Activated T-cell treated with anti-CD3 and anti-CD28 coated beads, Interleukin-2, amount 50 U/mL, for 4 hours (primary cell): ENCODE results near the gene ANAPC2. TPM values are rescaled to one million over a fixed set of nuclear protein-coding genes. Genes with fewer than 3 reads are reported as not detected.

ENCODE experiments used
- ATAC-seq, 2 donors: fragments of 200-7000 bp; cut with Tn5 transposase; one replicate each; pipeline ENCODE4 v1.10.0; 2021
- DNase-seq: peaks from one replicate; pipeline ENCODE4 v3.0.0-alpha.2; 2020
- H3K27me3 Mint-ChIP-seq: one replicate; pipeline ENCODE4 v1.8.0; 2021; ENCODE audit warnings: low read depth, mixed read lengths
- H3K36me3 Mint-ChIP-seq: one replicate; pipeline ENCODE4 v1.8.0; 2022; ENCODE audit warnings: mixed read lengths; ENCODE audit not compliant: insufficient read depth
- H3K4me1 Mint-ChIP-seq: one replicate; pipeline ENCODE4 v1.8.0; 2021; ENCODE audit warnings: low read depth, mixed read lengths
- H3K4me3 Mint-ChIP-seq: one replicate; pipeline ENCODE4 v1.8.0; 2021; ENCODE audit warnings: mild to moderate bottlenecking, moderate library complexity, mixed read lengths
- H3K9me3 Mint-ChIP-seq: one replicate; pipeline ENCODE4 v1.8.0; 2021; ENCODE audit warnings: mixed read lengths
- total RNA-seq, 3 donors: library from RNA; stranded (reverse); gene quantifications; one replicate each; pipeline ENCODE4 v1.2.1, GENCODE V29; 2021

Gene ANAPC2
- total RNA-seq, 3 donors from 2014 or later, result 71.9 to 86.3 (median 73.3) TPM

GRCh38 chr9:137171149-137171900 lies 17.0 kb downstream of the ANAPC2 start:
- no peaks in the 10 kb centered on the region for H3K9me3 Mint-ChIP-seq
- peaks cover 24% of the 10 kb centered on the region for H3K27me3 Mint-ChIP-seq
- ATAC-seq (no peak), DNase-seq (no peak)
- no peak overlapping the region for H3K4me3 Mint-ChIP-seq
- H3K36me3 Mint-ChIP-seq, result no peaks in the 10 kb centered on the region
- peaks cover 4% of the 10 kb centered on the region for H3K4me1 Mint-ChIP-seq

- DNase-seq, result no peak
- no peaks in the 10 kb centered on the region for H3K9me3 Mint-ChIP-seq
- no peak overlapping the region for H3K4me3 Mint-ChIP-seq
- peaks cover 4% of the 10 kb centered on the region for H3K4me1 Mint-ChIP-seq
- no peaks in the 10 kb centered on the region for H3K36me3 Mint-ChIP-seq
- H3K27me3 Mint-ChIP-seq, result peaks cover 31% of the 10 kb centered on the region
- ATAC-seq, result no peak
Observed at GRCh38 chr9:137170486-137171148, 17.7 kb downstream of the ANAPC2 start.

- DNase-seq (no peak), ATAC-seq (no peak)
- Mint-ChIP-seq H3K9me3 (no peaks in the 10 kb centered on the region), H3K4me1 (peaks cover 4% of the 10 kb centered on the region), H3K36me3 (no peaks in the 10 kb centered on the region), H3K27me3 (peaks cover 38% of the 10 kb centered on the region), H3K4me3 (no peak within 1 kb of the TSS)
Observed at GRCh38 chr9:137169896-137170358, 18.4 kb downstream of the ANAPC2 start, which contains the start of gene LRRC26. Gene LRRC26 (minus strand): TSS chr9:137170051. CDS start chr9:137169943, 108 bp downstream.

- Mint-ChIP-seq H3K4me1 (peaks cover 4% of the 10 kb centered on the region), H3K4me3 (no peak overlapping the region)
- DNase-seq, result no peak
Observed at GRCh38 chr9:137168904-137169856, 19.2 kb downstream of the ANAPC2 start.

GRCh38 chr9:137168573-137168903 lies 19.8 kb downstream of the ANAPC2 start:
- H3K4me3 Mint-ChIP-seq, result no peak overlapping the region
- peaks cover 4% of the 10 kb centered on the region for H3K4me1 Mint-ChIP-seq
- H3K36me3 Mint-ChIP-seq, result no peaks in the 10 kb centered on the region
- no peaks in the 10 kb centered on the region for H3K9me3 Mint-ChIP-seq
- DNase-seq (no peak), ATAC-seq (peak; percentile 24 to 31)
- H3K27me3 Mint-ChIP-seq, result peaks cover 47% of the 10 kb centered on the region

More at GRCh38 chr9:137168904-137169856, 19.2 kb downstream of the ANAPC2 start:
- peak; percentile 22 to 42 for ATAC-seq
- Mint-ChIP-seq H3K36me3 (no peaks in the 10 kb centered on the region), H3K27me3 (peaks cover 44% of the 10 kb centered on the region), H3K9me3 (no peaks in the 10 kb centered on the region)

- Mint-ChIP-seq H3K4me1 (peaks cover 4% of the 10 kb centered on the region), H3K36me3 (no peaks in the 10 kb centered on the region), H3K4me3 (no peak overlapping the region), H3K27me3 (peaks cover 46% of the 10 kb centered on the region), H3K9me3 (no peaks in the 10 kb centered on the region)
- DNase-seq (no peak), ATAC-seq (peak; percentile 4 to 21)
Observed at GRCh38 chr9:137167747-137168572, 20.4 kb downstream of the ANAPC2 start.

- ATAC-seq, result no peak
- H3K27me3 Mint-ChIP-seq, result peaks cover 48% of the 10 kb centered on the region
- H3K4me1 Mint-ChIP-seq, result peaks cover 4% of the 10 kb centered on the region
- no peak for DNase-seq
- H3K36me3 Mint-ChIP-seq, result no peaks in the 10 kb centered on the region
- H3K4me3 Mint-ChIP-seq, result no peak overlapping the region
- no peaks in the 10 kb centered on the region for H3K9me3 Mint-ChIP-seq
Observed at GRCh38 chr9:137167277-137167746, 21.0 kb downstream of the ANAPC2 start.

- DNase-seq, result no peak
- no peaks in the 10 kb centered on the region for H3K9me3 Mint-ChIP-seq
Observed at GRCh38 chr9:137166380-137167229, 21.8 kb downstream of the ANAPC2 start.

GRCh38 chr9:137165250-137165836 lies 23.0 kb downstream of the ANAPC2 start:
- Mint-ChIP-seq H3K9me3 (no peaks in the 10 kb centered on the region), H3K27me3 (peaks cover 49% of the 10 kb centered on the region), H3K36me3 (no peaks in the 10 kb centered on the region), H3K4me3 (no peak overlapping the region), H3K4me1 (peaks cover 4% of the 10 kb centered on the region)
- DNase-seq, result no peak
- no peak for ATAC-seq

More at GRCh38 chr9:137166380-137167229, 21.8 kb downstream of the ANAPC2 start:
- peaks cover 4% of the 10 kb centered on the region for H3K4me1 Mint-ChIP-seq
- no peak for ATAC-seq
- H3K36me3 Mint-ChIP-seq, result no peaks in the 10 kb centered on the region
- H3K27me3 Mint-ChIP-seq, result peaks cover 51% of the 10 kb centered on the region
- no peak overlapping the region for H3K4me3 Mint-ChIP-seq

- no peak for DNase-seq
- Mint-ChIP-seq H3K4me3 (no peak overlapping the region), H3K36me3 (no peaks in the 10 kb centered on the region), H3K9me3 (no peaks in the 10 kb centered on the region), H3K4me1 (peaks cover 4% of the 10 kb centered on the region), H3K27me3 (peaks cover 49% of the 10 kb centered on the region)
- ATAC-seq, result no peak
Observed at GRCh38 chr9:137164370-137165249, 23.8 kb downstream of the ANAPC2 start.

GRCh38 chr9:137163805-137164204 lies 24.6 kb downstream of the ANAPC2 start:
- Mint-ChIP-seq H3K4me1 (peaks cover 8% of the 10 kb centered on the region), H3K4me3 (no peak overlapping the region), H3K36me3 (no peaks in the 10 kb centered on the region), H3K9me3 (no peaks in the 10 kb centered on the region), H3K27me3 (peaks cover 54% of the 10 kb centered on the region)
- no peak for ATAC-seq
- DNase-seq, result no peak

GRCh38 chr9:137163365-137163715 lies 25.0 kb downstream of the ANAPC2 start:
- Mint-ChIP-seq H3K9me3 (no peaks in the 10 kb centered on the region), H3K36me3 (no peaks in the 10 kb centered on the region), H3K4me1 (peaks cover 10% of the 10 kb centered on the region), H3K27me3 (peaks cover 55% of the 10 kb centered on the region), H3K4me3 (no peak overlapping the region)
- ATAC-seq (no peak), DNase-seq (no peak)
